ENCODE data around the gene TECPR1.
A peak's percentile ranks its signal among the peaks of the same experiment; 100 is the strongest.

The TECPR1 gene

DNA sequence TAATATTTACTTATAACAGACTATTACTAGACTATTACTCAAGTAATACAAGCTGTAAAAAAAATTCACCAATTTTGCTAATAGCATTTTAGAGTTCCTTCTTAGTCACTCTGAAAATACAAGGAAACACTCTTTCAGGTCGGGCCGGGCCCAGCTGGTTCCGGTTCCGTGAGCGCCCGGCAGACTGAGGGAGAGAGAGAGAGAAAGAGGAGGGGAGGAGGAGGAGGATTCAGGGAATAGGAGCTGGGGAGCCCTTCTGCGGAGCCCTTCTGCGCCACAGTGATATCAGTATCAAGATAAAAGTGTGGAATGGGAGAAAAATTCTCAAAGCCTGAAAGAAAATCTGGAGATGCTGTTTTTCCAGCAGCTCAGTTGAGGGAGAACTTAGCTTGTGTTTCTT lies 71.3 kb downstream of the TECPR1 start:
- ChIA-PET POLR2A (interaction anchor here (0.9 kb wide), 1 partner anchor 100 kb away, joined by 3 read pairs; no protein-coding TSS in a partner anchor), CTCF (interaction anchor here (0.9 to 1.4 kb wide), 3 partner anchors 10 to 159 kb away, joined by 3 to 11 read pairs (median 3); no protein-coding TSS in a partner anchor)
- Histone ChIP-seq H3K4me3 (ENCODE audit: low read depth, low read length) (no peak overlapping the region), H3K36me3 (ENCODE audit: control insufficient read depth in 2 of 2, insufficient read depth in 1 of 2, low read length in 2 of 2) (peaks cover 0 to 4% of the 10 kb centered on the region in 2 experiments; a peak in 2 of 3 replicates), H3K4me1 (ENCODE audit: control insufficient read depth, insufficient read depth, low read length) (no peaks in the 10 kb centered on the region), H3K9me3 (ENCODE audit: control insufficient read depth, insufficient read depth, low read depth, low read length) (no peaks in the 10 kb centered on the region), H3K27ac (ENCODE audit: extremely low read depth, low read depth, low read length) (no peak overlapping the region)
- TF ChIP-seq MZF1 (tag by site-specific recombination; IDR thresholded peaks at IDR 0.05; ENCODE audit: borderline replicate concordance) (no peak), ZNF501 (tag by site-specific recombination; IDR thresholded peaks at IDR 0.05) (no peak), ZXDB (tag by site-specific recombination; IDR thresholded peaks at IDR 0.05) (no peak), ZNF16 (tag by site-specific recombination; IDR thresholded peaks at IDR 0.05; ENCODE audit: low read depth) (no peak), ZNF354C (tag by site-specific recombination; IDR thresholded peaks at IDR 0.05; ENCODE audit: borderline replicate concordance, low read depth) (no peak), ZNF114 (tag by site-specific recombination; IDR thresholded peaks at IDR 0.05) (no peak), ZNF24 (tag by site-specific recombination; IDR thresholded peaks at IDR 0.05) (no peak), ZNF623 (tag by site-specific recombination; IDR thresholded peaks at IDR 0.05) (no peak), FEZF1 (tag by site-specific recombination; IDR thresholded peaks at IDR 0.05) (no peak), ZNF664 (tag by site-specific recombination; IDR thresholded peaks at IDR 0.05) (no peak), ZNF138 (tag by site-specific recombination; IDR thresholded peaks at IDR 0.05; ENCODE audit: borderline replicate concordance) (no peak)
- TF ChIP-seq, protein P1, sequence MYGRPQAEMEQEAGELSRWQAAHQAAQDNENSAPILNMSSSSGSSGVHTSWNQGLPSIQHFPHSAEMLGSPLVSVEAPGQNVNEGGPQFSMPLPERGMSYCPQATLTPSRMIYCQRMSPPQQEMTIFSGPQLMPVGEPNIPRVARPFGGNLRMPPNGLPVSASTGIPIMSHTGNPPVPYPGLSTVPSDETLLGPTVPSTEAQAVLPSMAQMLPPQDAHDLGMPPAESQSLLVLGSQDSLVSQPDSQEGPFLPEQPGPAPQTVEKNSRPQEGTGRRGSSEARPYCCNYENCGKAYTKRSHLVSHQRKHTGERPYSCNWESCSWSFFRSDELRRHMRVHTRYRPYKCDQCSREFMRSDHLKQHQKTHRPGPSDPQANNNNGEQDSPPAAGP (tag by site-specific recombination; IDR thresholded peaks at IDR 0.05): no peak

DNA sequence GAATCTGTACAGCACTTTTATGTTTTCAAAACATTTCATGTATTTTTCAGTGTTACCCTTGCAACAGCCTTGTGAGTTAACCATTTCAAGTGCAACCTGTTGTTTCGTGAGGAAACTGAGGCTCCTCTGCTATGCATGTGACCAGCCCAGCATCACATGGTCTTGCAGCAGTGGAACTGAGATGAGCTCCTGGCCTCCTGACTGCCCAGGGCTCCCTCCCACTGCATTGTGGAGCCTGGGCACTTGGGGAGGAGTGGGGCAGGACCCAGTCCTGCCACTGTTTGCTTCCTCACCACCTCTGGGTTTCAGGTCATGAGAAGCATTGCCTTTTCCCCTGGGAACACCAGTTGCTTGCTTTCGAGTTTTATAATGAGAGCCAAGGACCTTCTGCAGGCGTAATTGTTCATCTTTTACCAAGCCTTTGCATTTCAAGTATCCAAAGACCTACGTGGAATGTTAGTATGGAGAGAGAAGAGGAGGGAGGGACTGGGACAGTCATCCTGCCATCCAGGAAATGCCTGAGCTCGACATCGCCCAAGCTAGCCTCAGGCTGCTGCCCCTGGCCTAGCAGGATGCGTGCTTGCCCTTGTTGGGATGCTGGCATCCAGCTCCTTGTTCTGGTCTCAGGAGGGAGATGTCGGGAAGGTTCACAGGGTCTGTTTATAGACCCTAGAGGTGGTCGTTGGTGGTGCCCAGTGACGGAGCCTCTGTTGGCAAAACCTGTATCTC lies 73.1 kb downstream of the TECPR1 start:
- POLR2A ChIA-PET: no interaction called here
- TF ChIP-seq GFI1B (tag by site-specific recombination; IDR thresholded peaks at IDR 0.05) (no peak), SCRT2 (tag by site-specific recombination; IDR thresholded peaks at IDR 0.05) (peak; percentile 37; the same call in 1 of the 2 replicates)
- no peak overlapping the region for H3K4me3 ChIP-seq (ENCODE audit: low read depth, low read length)
- H3K9me3 ChIP-seq (ENCODE audit: control insufficient read depth, insufficient read depth, low read depth, low read length): no peaks in the 10 kb centered on the region
- H3K27ac ChIP-seq (ENCODE audit: extremely low read depth, low read depth, low read length): no peak overlapping the region
- no peaks in the 10 kb centered on the region for H3K4me1 ChIP-seq (ENCODE audit: control insufficient read depth, insufficient read depth, low read length)
- CTCF ChIA-PET: interaction anchor here (0.6 to 4.5 kb wide), 5 partner anchors 9 to 157 kb away, joined by 3 to 27 read pairs (median 8); no protein-coding TSS in a partner anchor
- peaks cover 0 to 18% of the 10 kb centered on the region in 2 experiments; a peak in 1 of 3 replicates for H3K36me3 ChIP-seq (ENCODE audit: control insufficient read depth in 2 of 2, insufficient read depth in 1 of 2, low read length in 2 of 2)

DNA sequence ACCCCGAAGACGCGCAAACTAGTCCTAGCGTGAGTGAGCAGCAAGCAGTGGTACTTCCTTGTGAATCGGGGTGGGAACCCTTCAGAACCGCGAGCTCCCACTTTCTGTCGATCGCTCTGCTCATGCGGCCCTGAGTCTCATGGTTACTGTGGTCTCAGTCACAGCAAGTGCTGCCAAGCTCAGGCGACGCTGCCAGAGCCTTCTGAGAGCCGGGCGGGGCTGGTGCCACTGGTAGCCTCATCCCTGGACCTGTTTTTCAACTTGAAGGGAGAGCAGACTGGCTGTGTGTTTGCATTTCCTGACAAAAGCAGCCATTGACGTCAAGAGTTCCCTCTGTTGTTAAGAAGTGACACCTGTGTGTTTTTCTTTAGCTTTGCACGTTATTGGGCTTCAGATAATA lies 73.7 kb downstream of the TECPR1 start:
- no peaks in the 10 kb centered on the region for H3K9me3 ChIP-seq (ENCODE audit: control insufficient read depth, insufficient read depth, low read depth, low read length)
- TF ChIP-seq ZNF311 (tag by site-specific recombination; IDR thresholded peaks at IDR 0.05; ENCODE audit: borderline replicate concordance): no peak
- no peak for TF ChIP-seq REPIN1 (tag by site-specific recombination; IDR thresholded peaks at IDR 0.05; ENCODE audit: low read depth)
- TF ChIP-seq ZSCAN30 (tag by site-specific recombination; IDR thresholded peaks at IDR 0.05): no peak
- TF ChIP-seq ZNF423 (tag by site-specific recombination; IDR thresholded peaks at IDR 0.05): no peak
- no peak for TF ChIP-seq HOXC10 (CRISPR knock-in tag; IDR thresholded peaks at IDR 0.05)
- TF ChIP-seq ZNF132 (tag by site-specific recombination; IDR thresholded peaks at IDR 0.05; ENCODE audit: borderline replicate concordance): no peak
- peaks cover 0 to 18% of the 10 kb centered on the region in 2 experiments; a peak in 1 of 3 replicates for H3K36me3 ChIP-seq (ENCODE audit: control insufficient read depth in 2 of 2, insufficient read depth in 1 of 2, low read length in 2 of 2)
- CTCF ChIA-PET: interaction anchor here (0.6 to 4.5 kb wide), 4 partner anchors 9 to 157 kb away, joined by 3 to 27 read pairs (median 12); no protein-coding TSS in a partner anchor
- no peak overlapping the region for H3K27ac ChIP-seq (ENCODE audit: extremely low read depth, low read depth, low read length)
- no peak overlapping the region for H3K4me3 ChIP-seq (ENCODE audit: low read depth, low read length)
- H3K4me1 ChIP-seq (ENCODE audit: control insufficient read depth, insufficient read depth, low read length): no peaks in the 10 kb centered on the region
- POLR2A ChIA-PET: no interaction called here

Measured in HEK293 (cell line).